CD4-positive, alpha-beta T cell treated with Interleukin-4 for 4 hours (primary cell): Measurements from ENCODE around the gene COMP.

ENCODE experiments used
- DNase-seq: peaks from one replicate; pipeline ENCODE4 v3.0.0-alpha.2; 2020

COMP gene

DNA sequence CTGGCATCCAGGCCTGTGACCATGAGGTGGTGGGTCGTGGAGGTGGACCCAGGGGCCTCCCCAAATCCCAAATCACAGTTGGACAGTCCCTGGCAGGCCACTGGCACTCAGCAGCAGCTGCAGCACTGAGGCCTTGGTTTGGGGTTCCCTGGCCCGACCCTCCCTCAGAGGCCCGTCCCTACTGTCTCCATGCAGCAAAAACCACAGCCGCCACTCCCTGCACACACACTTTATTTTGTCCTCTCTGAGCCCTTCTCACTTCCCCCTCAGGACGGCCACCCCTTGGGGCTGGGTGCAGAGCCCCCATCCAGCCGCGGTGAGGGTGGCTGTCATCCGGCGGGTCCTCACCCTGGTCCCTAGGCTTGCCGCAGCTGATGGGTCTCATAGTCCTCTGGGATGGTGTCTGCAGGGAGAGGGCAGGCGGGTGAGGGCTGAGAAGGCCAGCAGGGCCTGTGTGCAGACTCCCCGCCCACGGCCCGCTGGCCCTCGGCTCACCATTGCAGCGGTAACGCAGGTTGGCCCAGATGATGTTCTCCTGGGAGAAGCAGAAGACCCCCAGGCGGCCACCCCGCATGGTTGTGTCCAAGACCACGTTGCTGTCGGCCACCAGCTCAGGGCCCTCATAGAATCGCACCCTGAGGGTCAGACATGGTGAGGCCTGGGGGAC lies 8.4 kb downstream of the COMP start:
- no peak for DNase-seq

DNA sequence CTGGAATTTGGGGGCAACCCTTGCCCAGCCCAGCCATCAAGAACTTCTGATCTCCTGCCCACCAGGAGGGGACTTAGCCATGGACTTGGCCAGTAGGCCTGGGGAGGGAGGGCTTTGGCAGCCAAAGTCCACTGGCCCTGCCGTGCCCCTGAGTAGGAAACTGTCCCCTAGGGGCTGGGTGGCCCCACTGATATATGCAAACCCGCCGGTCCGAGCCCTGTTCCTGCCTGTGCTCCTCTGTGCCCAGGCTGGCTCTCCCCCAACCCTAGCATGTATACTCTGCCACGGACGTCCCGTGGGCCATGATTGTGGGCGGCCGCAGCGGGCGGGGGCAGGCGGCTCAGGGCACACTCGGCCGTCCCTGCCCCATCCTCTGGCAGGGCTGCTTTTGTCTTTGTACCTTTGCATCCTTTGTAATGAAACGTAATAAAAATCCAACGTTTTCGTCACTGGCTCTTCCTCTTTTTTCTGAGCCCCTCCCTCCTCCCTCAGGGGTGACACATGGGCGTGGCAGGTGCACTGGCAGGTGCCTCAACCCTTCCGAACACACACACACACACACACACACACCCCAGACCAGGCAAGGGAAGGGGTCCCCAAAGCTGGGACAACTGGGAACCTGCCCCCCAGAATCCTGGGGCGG lies 9.1 kb downstream of the COMP start:
- no peak for DNase-seq

DNA sequence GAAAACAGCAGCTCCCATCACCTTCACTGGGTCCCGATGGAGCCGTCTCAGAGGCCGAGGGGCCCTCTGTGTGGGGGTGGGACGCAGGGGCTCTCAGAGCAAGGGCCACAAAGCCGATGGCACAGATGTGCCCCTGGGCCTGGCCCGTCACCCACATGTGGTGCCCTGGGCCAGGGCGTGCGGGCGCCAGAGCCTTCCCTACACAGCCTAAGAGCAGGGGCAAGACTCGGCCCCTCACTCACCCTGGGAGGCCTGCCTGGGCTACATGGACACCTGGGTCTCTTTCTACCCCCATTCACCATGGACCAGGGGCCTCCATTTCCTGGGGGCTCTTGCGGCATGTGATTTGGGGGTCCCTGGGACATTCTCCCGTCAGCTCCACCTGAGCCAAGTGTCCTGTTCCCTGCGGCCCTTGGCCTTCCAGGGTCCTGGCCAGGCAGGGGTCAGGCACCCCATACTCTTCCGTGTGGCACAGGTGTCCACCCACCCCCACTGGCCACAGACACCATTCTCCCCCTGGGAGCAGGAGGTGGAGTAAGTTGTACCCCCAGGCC lies 10.0 kb downstream of the COMP start:
- DNase-seq, result no peak

DNA sequence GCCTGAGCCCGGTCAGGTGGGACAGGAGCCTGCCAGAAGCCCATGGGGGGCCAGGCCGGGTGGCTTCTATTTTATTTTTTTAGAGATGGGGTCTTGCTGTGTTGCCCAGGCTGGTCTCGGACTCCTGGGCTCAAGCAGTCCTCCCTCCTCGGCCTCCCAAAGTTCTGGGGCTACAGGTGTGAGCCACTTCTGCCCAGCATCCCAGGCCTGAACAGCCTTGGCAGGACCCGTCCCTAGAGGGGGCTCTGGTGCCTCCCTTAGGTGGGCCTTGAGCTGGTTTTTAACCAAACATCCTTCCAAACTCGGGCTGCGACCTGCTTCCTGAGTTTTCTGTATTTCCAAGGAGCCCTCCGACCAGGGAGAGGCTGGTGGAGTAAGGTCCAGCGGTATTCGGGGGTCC lies 10.5 kb downstream of the COMP start:
- no peak for DNase-seq

DNA sequence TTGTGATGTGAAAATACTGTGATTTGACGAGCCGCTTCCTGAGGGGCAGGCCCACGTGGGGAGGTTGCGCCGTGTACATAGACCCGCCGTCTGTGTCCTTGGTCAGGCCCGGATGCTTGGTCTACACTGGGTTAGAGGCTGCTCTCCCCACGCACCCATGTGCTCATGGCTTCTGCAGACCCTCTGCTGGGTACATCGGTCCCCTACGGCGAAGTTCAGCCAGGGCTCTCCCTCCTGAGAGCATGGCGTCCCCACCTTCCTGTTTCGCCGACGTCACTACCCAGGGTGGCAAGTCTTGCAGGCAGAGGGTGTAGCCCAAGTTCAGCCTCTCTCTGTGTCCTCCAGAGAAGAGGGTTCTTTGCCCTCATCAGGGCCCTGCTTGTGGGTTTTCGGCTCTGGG lies 11.0 kb downstream of the COMP start:
- DNase-seq, result no peak

DNA sequence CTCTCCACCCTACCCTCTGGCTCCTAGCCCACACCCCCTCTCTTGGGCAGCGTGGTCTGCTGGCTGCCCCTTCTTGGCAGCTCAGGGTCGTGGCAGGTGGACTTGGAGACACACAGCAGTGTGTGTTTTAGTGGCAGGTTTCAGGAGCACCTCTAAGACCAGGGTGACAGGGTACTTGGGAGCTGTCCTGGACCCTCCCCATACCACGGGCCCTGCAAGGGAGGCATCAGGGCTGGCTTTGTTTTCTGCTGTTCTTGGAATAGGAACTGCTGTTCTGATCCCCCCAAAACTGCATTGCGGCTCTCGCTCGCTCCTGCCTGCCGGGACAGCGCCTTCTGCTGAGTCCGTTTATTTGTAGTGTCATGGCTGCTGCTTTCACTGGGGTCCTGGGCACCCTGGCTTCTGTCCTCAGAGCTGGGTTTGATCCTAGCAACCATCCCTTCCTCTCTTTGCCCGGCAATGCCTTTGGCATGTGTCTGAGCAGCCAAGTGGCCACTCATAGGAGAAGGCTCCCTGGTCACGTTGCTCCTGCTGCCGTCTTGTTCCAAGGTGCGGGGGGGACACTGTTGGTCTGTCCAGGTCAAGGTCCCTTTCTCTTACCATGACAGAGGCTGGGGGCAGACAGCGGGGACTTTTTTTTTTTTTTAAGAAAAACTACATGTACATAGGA lies 12.1 kb downstream of the COMP start:
- no peak for DNase-seq

DNA sequence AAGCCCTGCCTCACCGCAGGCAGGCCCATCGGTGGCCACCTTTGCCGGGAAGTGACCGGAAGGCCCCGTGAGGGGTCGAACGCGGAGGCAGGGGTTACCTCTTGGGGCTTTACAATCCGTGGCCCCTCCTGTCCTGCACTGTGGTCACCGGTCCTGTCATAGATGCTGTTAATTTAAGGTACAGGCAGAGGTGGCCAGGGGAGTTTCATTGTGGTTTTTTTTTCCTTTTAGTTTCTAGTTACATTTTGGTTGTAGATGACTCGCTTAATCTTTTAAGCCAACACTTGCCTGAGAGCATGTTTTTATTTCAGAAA lies 13.1 kb downstream of the COMP start:
- no peak for DNase-seq

DNA sequence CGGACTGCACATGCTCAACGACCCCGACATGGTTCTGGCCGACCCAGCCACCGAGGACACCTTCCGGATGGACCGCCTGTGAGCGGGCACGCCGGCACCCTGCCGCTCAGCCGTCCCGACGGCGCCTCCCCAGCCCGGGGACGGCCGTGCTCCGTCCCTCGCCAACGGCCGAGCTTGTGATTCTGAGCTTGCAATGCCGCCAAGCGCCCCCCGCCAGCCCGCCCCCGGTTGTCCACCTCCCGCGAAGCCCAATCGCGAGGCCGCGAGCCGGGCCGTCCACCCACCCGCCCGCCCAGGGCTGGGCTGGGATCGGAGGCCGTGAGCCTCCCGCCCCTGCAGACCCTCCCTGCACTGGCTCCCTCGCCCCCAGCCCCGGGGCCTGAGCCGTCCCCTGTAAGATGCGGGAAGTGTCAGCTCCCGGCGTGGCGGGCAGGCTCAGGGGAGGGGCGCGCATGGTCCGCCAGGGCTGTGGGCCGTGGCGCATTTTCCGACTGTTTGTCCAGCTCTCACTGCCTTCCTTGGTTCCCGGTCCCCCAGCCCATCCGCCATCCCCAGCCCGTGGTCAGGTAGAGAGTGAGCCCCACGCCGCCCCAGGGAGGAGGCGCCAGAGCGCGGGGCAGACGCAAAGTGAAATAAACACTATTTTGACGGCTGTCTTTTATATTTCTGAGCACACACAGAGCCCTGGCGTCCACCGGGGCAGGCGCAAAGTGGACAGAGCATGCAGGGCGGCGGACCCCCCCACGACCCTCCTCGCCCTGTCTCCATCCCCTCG lies 13.6 kb downstream of the COMP start:
- no peak for DNase-seq

DNA sequence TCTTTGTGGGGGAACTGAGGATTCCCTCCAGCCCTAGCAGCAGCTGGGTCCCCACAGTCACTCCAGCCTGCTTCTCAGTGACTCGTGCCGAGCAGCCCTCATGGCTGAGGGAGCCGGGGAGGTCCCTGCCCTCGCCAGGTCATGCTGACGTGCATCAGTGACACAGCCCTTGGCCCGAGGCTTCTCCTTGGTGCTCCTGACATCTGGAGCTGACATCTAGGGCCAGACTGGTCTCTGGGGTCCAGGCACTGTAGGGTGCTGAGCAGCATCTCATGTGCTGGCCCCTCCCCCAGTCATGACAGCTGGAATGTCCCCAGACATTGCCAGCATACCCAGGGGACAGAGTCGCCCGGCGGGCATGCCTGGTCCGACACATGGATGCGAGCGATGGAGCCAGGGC lies 14.4 kb downstream of the COMP start:
- no peak for DNase-seq

DNA sequence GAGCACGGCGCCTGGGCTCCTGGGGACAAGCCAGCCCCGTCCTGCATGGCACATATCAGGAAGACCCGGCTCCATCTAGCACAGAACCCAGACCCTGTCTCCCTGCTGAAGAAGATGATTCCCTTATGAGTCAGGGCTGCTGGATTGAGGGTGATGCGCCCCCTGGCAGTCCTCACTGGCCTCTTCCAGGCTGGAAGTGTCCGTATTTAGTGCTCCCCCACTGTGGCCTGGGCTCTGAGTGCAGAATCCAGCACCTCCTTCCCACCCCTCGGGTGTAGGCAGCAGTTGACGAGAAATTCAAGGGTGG lies 14.9 kb downstream of the COMP start:
- no peak for DNase-seq

DNA sequence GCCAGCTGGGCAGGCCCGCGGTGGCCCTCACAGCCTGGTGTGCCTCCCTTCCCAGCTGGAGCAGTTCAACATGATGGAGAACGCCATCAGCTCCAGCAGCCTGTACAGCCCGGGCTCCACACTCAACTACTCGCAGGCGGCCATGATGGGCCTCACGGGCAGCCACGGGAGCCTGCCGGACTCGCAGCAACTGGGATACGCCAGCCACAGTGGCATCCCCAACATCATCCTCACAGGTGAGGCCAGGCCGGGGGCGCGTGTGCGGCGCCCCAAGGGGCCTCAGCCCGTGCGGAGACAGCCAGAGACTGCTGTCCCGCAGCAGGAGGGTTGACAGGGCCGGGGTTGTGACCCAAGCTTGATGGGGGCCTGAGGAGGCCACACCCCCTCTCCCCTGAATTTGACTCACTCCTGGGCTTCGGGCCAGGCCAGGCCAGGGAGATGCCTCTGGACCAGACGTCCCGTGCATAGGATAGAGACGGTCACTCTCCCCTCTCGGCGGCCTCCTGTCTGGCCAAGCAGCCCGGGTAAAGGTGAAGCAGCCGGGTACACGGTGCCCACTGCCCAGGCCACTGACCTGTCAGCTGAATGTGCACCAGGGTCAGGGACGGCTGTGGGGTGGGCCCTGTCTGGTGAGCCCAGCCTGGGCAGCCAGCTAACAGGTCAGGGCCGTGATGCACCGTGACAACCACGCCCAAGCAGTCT lies 15.4 kb downstream of the COMP start:
- DNase-seq, result no peak

DNA sequence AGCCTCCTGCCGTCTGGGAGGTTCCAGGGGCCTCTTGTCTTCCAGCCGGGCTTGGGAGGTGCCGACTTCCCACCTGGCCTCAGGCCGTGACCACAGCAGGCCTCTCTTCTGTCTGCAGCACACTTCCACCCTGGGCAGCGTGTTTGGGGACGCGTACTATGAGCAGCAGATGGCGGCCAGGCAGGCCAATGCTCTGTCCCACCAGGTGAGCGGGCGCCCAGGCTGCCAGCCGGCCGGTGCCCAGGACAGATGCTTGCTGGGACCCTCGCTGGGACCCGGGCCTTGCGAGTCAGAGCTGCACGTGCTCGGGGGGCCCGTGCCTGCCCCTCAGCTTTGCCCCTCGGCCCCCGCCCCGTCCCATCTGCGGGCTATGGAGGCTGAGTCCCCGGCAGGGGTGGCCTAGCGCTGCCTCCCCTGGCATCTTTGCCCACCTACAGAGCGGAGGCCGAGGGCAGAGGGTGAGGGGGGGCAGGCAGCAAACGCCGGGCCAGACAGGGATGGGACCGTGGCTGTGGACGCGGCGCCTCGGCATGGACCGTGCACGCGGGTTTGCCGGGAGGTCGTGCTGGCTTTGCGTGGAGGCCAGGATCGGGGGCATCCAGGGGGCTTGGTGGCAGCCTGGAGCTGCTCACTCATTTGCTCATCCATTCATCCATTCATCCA lies 16.2 kb downstream of the COMP start:
- DNase-seq, result no peak

DNA sequence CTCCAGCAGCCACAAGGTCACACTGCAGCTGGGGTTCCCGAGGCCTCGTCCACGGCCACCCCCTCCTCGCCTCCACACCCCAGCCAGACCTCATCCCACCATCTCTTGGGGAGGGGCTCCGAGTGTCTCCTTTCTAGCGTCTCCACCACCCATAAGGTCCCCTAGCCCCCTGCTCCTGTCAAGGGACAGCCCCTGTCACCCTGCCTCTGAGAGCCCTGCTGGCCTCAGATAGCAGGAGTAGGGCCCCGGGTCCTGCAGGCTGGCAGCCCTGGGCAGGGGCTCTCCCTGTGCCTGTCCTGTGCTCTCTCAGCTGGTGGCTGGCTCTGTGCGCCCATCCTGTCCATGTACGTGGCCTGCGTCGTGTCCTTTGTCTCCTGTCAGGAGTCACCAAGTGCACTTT lies 17.0 kb downstream of the COMP start:
- DNase-seq, result no peak

DNA sequence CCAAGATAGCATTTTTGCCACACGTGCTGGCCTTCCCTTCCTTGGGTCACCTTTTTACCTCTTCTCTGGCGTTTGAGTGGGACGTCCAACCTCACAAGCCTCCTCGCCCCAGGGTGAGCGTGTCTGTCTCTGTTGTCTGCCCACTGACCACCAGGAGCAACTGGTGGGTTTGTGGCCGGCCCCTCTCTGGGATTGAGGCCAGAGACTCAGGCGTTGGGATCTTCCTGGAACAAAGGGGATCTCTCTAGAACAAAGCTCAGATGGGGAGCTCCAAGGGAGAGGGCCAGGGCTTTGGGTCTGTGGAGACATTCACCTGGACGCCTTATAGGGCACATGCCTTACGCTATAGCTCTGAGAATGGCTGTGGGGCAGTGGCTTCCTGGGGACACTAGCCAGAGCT lies 17.4 kb downstream of the COMP start:
- no peak for DNase-seq

DNA sequence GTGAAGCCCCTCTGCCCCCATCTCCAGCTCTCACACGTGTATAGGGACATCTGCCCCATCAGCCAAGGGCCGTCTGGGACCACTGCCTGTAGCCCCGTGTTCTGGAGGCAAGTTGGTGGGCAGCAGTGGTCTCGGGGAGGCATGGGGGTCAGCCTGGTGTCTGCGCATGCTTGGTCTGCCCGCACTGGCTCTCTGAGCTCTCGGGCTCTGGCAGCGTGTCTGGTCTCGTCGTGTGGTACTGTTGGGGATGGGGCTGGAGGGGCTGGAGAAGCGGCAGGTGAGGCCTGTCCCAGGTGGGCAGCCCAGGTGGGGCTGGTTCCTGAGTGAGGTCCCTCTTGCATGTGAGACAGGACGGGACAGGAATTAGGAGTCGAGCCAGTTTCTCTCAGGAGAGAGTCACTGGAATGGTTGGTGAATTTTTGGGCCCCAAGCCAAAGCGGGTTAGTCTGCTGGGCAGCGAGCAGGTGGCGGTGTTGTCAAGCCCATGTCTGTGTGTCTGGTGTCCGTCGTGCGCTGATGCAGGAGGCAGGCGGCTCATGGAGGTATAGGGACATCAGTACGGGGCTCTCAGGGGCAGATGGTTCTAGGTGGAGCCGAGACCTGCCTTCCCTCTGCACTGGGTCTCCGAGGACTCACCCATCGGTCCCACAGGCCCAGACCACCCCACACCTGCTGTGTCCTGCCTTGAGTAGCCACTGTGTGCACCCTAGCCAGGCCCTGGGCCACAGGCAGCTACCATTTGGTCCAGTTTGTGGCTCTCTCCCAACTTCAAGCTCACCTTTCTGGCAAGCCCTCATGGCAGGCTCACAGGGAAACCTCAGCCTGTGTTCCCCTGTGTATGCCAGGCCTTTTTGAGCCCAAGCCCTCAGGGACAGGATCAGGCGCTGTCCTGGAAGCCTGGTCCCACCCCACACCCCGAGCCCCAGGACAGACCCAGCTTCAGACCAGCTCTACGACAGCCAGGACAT lies 18.2 kb downstream of the COMP start:
- DNase-seq, result no peak

DNA sequence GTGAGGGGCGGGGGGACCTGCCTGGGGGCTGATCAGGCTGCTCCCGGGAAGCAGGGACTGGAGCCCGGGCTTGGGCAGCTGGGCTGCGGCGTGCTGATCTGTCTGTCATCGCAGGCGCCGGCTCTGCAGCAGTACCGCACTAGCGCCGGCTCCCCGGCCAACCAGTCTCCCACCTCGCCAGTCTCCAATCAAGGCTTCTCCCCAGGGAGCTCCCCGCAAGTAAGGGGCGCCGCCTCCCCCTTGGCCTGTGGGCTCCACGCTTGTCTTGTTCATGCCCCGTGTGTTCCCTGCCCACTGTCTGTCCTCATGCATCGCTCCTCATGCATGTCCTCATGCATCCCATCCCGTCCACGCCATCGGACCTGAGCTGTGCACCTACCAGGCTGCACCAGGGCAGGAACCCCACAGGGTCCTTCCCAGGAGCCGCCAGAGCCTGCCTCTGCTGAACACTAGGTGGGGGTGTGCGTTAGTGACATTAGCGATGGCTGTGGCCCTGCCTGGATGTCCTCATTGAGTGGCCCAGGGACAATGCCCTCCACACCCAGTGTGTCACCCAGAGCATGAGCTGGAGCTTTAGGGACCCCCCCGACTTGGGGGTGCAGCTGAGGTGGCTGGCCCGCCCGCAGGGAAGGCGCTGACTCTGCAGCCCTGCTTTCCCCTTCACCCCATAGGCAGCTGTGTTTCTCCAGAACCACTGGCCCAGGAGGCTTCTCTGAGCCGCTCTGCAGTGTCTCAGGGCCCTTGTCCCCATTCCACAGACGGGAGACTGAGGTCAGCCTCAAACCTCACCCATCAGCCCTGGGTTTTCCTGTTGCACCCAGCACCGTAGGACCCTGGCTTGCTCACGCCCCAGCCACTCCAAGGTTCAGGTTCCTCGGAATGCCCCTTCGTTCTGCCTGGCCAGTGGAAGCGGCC lies 19.5 kb downstream of the COMP start:
- DNase-seq, result no peak

DNA sequence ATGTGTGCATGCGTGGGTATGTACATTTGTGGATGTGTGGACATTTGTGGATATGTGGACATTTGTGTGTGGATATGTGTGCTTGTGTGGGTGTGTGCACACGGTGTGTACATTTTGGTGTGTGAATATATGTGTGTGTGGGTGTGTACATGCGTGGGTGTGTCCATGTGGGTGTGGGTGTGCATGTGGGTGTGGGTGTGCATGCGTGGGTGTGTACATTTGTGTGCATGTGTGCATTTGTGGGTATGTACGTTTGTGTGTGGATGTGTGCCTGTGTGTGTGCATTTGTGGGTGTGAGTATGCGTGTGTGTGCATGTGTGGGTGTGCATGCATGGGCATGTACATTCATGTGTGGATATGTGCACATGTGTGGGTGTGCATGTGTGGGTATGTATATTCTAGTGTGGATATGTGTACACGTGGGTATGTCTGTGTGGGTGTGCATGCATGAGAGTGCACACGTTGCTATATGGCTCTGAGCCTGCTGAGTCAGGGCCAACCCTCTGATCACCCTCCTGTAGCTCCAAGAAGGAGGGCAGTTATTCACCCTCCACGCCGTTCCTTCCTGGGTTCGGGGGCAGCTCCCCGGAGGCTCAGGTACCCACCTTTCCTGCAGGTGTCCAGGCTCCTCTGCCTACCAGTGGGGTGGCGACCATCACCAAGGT lies 20.3 kb downstream of the COMP start:
- DNase-seq, result no peak

DNA sequence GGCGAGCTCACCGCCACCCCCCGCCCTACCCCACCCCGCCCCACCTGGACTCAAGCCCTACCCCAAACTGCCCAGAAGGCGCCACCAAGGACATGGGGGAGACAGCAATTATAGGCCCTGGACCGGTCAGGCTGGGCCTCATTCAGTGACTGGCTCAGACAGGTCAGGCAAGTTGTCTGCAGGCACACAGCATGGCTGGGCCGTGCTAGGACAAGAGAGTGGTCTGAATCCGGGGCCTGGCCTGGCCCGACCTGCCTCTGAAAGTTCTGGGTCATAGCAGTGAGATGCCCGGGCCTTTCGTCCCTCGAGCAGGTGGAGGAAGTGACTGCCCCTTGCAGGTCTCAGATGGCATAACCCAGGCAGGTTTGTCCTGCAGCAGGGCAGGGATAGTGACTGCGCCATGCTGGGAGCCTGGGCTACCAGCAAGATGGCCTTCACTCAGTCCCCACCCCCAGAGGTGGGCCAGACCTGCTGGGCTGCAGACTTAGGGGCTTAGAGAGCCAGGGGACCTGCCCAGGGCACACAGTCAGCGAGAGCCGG lies 21.0 kb downstream of the COMP start:
- no peak for DNase-seq
